ENCODE data around the gene SARDH. TPM values are rescaled to one million over a fixed set of nuclear protein-coding genes. Genes with fewer than 3 reads are reported as not detected.
"Not testable (repeated sequence)": the region's sequence is repeated elsewhere in the genome, so short reads cannot be mapped to it uniquely, and the experiment has no call there.

SARDH gene
- polyA plus RNA-seq, 1 donor = 5.4 TPM

- no peak for DNase-seq (ENCODE audit: low read depth)
Observed at GRCh38 chr9:133759946-133760345, 21.8 kb upstream of the SARDH start.

DNA sequence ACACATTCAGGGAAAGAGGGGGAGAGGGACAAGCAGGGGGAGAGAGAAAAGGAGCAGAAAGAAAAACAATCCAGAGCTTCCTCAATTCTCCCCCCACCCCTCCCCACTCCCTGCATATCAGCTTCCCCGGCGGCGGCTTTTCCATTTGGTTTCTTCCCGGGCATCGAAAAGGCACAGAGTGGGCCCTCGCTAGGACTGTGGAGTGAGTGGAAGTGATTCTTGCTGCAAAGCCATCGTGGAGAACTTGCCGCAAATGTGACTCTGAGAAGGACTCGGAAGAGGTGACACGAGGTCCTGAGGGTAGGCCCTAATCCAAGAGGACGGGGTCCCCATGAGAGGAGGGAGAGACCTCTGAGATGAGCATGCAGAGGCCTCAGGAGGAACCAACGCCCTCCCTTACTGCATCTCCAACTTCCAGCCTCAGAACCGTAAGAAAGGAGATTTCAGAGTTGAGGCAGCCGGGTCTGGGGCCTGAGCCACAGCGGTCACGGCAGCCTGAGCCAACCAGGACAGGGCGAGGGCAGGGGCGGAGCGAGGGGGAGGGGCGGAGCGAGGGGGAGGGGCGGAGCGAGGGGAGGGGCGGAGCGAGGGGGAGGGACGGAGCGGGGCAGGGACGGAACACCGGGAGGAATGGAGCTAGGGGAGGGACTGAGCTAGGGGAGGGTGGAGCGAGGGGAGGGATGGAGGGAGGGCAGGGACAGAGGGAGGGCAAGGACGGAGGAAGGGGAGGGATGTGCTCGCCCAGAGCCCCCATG lies 21.2 kb upstream of the SARDH start:
- DNase-seq (ENCODE audit: low read depth) = no peak

DNA sequence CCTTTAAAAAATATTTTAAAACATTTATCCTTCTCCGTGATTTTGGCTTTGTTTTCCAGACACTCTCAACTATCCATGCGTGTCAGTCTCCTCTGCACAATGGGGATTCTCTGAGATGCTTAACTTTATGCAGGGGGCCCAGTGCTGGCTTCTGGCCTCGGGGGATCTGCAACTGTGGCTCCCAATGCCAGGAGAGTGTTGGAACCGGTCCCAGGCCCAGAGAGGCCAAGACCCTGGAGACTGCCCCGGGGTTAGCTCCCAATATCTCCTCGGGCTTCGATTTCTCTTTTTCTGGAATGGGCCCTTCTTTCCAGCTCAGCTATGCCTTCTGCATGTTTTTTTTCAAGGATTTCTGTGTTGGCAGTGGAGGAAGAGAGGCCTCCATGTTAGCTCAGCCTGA lies 20.1 kb upstream of the SARDH start:
- no peak for DNase-seq (ENCODE audit: low read depth)

DNA sequence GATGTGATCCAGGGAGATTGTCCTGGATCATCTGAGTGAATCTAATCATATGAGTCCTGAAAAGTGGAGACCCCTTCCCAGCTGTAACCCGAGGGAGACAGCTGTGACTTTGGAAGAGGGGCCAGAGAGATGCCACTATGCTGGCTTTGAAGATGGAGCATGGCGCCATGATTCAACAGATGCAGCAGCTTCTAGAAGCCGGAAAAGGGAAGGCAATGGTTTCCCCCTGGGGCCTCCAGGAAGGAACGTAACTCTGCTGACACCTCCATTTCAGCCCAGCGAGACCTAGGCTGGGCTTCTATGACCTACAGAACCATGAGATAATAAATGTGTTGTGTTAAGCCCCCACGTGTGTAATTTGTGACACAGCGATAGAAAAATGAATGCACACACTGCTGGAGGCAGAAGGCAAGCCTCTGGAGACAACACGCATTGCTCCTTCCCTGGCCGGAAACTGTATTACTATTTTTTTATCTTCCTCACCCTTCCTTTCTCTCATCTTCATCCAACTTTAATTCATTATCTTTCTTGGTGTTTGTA lies 16.6 kb upstream of the SARDH start:
- no peak for DNase-seq (ENCODE audit: low read depth)

- no peak for DNase-seq (ENCODE audit: low read depth)
Observed at GRCh38 chr9:133754187-133754586, 16.0 kb upstream of the SARDH start.

DNA sequence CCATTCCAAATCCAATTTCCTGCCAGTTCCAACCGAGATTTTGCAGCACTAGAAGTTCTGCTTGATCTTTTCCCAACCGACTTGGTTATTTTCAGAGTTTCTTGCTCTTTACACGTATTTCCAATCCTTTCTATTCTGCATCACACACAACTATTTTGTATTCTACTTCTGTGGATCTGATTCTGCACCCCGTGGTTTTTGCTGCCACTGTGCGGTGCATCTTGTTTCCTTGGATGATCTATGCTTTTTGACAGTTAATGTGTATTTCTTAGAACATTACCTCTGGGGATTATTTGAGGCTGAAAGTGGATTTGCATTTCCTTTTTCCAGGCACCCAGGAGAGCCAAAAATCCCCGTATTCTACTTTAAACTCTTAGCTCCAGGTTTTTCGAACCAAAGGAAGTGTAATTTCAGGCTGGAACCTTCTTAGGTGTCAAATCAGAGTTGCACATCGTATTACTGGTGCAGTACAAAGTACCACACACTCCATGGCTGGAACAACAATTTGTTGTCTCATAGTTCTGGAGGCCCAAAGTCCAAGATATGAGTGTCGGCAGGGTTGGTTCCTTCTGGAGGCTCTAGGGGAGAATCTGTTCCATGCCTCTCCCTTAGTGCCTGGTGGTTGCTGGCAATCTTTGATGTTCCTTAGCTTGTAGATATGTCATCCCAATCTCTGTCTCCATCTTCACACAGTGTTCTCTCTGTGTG lies 14.7 kb upstream of the SARDH start:
- DNase-seq (ENCODE audit: low read depth) = no peak

GRCh38 chr9:133750982-133751649 lies 13.0 kb upstream of the SARDH start:
- no peak for DNase-seq (ENCODE audit: low read depth)

DNA sequence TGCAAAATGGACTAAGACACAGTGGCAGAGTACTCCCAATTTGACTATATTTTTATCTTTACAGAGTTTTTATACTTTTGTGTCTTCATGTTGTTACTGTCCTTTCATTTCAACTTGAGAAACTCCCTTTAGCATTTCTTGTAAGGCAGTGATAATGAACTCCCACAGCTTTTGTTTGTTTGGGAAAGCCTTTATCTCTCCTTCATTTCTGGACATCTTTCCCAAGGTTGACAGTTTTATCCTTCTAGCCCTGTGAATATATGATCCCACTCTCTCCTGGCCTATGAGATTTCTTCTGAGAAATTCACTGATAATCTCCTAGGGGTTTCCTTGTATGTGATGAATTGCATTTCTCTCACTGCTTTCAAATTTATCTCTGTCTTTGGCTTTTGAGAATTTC lies 9.2 kb upstream of the SARDH start:
- DNase-seq (ENCODE audit: low read depth) = no peak

DNA sequence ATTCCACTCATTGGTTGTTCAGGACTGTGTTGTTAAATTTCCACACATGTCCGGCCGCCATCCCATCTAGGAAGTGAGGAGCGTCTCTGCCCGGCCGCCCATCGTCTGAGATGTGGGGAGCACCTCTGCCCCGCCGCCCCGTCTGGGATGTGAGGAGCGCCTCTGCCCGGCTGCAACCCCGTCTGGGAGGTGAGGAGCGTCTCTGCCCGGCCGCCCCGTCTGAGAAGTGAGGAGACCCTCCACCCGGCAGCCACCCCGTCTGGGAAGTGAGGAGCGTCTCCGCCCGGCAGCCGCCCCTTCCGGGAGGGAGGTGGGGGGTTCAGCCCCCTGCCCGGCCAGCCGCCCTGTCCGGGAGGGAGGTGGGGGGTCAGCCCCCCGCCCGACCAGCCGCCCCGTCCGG lies 6.4 kb upstream of the SARDH start:
- not testable (repeated sequence) for DNase-seq (ENCODE audit: low read depth)

DNA sequence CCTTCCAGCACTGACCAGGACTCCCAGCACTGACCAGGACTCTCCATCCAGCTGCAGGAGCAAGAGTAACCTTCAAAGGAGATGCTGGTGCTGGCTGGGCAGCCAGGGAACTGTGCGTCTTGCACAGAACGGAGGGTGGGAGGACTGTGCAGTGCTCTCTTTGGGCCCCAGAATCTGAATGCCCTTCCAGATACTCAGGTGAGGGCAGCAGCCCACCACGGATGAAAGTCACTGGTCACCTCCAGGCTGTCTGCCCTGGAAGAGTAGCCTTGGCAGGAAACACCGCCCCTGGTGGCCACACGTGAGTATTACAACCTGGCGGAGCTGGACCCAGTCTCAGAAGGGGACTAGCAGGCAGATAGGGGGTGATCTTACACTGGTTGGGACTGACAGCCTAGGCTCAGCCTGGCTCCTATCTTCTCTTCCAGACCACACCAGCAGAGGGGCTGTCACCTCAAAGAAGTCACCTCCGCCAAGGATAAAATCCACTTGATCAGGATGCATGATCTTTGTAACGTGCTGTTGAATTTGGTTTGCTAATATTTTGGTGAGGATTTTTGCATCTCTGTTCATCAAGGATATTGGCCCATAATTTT lies 4.8 kb upstream of the SARDH start:
- no peak for DNase-seq (ENCODE audit: low read depth)

- no peak for DNase-seq (ENCODE audit: low read depth)
Observed at GRCh38 chr9:133742251-133742650, 4.1 kb upstream of the SARDH start.

DNA sequence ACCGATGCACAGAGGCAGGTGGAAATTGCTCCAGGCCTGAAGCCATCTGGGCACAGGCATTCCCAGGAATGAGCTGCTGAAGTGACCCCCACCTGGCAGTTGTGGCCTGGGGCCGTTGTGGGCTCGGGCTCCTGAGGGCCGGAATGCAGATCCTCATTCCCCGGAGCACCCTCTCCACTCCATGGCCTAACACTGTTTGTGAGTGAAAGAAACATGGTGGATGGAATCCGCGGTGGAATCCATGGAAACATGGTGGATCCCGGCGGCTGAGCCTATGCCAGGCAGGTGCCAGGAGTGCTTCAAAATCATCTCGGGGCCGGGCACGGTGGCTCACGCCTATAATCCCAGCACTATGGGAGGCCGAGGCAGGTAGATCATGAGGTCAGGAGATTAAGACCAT lies 3.6 kb upstream of the SARDH start:
- no peak for DNase-seq (ENCODE audit: low read depth)

DNA sequence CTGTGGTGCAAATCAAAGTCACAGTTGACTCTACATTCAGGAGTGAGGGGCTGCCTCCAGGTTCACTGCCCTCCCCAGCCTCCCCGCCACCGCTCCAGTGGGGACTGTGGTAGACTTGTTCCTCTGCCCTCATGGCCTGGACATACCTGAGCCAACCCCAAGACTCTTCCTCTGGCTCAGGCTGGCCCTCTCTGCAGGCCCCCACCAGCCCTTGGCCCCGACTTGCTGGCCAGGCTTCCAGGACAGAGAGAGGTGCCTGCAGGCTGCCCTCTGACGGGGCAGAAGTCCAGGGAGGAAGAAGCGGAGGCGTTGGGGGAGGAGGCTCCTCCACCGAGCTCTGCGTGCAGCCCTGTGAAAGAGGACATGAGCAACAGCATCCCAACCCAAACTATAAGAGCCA lies 2.8 kb upstream of the SARDH start:
- no peak for DNase-seq (ENCODE audit: low read depth)

DNA sequence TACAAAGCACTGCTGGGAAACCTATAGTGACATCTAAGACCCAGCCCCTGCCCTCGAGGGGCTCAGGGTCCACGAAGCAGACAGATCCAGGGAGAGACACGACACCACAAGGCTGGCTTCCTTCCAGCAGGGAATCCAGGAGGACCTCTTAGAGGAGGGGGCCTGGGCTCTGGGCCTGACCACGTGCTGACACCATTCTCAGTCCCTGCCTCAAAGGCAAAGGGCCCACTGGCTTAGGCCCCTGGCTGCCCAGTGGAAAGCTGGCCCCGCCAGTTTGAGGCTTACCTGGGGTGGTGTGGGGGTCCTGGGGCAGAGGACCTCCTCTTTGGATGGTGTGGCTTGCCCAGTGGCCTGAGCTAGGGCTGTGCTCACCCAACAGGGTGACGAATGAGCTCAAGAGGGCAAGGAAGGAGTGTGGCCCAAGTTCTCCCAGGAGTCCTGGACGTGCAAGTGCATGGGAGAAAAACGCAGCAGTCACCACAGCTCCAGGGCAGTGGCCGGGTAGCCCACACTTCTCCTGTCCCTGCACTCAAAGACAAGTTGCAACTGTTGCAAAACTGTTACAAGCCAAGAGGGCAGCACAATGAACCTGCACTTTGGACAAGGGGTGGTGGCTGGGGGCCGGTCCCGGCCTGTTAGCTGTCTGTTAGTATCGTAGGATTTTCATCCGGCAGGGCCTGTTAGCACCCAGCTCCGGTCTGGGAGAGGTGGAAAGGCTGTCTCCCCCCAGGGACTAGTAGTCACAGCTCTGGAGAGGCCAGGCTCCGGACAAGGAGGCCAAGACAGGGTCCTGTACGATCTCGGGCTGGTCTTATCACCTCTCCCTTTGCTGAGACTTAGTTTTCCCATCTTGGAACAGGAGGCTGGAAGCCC lies 1.5 kb upstream of the SARDH start:
- no peak for DNase-seq (ENCODE audit: low read depth)

- no peak for DNase-seq (ENCODE audit: low read depth)
Observed at GRCh38 chr9:133738640-133739225, 581 bp upstream of the SARDH start.

DNA sequence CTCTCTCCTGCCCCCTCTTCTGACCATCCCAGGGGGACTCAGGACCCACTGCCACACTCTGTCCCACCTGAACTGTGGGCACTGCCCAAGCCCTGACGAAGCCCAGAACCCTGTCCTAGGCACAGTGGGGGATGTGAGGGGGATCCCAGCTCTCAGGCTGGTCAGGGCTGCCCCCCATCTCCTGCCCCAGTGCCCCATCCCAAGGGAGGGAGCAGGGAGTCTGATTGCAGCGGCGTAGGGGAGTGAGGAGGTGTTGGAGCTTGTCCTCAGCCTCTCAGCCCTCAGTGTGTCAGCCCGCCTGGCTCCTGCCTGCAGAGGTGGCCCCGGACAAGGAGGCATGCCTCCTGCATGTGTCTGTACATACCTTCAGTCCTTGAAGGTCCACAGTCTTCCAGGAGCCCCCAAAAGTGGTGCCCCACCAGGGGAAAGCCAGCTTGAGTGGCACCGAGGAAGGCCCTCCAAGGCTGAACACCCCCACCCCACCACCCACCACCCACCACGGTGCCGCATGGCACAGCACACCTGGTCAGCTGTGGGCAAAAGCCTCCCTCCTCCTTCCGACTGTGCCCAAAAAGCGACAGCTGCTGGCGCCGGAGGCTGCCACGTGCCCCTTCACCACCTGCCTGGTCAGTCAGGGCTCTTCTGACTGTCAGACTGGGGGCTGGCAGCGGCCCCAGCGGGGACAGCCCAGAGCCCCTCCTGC lies 930 bp downstream of the SARDH start:
- DNase-seq (ENCODE audit: low read depth) = no peak

DNA sequence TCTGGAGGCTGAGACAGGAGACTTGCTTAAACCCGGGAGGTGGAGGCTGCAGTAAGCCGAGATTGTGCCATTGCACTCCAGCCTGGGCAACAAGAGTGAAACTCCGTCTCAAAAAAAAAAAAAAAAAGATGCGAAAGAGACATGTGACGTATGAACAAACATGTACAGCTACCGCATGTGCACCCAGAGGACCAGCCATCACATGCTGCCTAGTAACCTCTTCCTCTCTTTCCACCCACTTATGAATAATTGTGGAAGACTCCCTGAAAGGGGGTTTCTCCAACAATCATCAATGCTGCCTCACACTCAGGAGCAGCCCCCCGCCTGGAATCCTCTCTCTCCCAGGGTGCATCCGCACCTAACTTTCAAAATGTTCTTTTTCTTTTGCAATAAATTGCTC lies 2.2 kb downstream of the SARDH start:
- no peak for DNase-seq (ENCODE audit: low read depth)

- DNase-seq (ENCODE audit: low read depth) = no peak
Observed at GRCh38 chr9:133735415-133735775, 2.8 kb downstream of the SARDH start.

- no peak for DNase-seq (ENCODE audit: low read depth)
Observed at GRCh38 chr9:133734590-133735414, 3.4 kb downstream of the SARDH start.

Data from forelimb muscle (tissue), 1 donor.